A549 treated with Mapracorat at 1 μM for 4 hours (cell line): ENCODE measurements around the gene TP53RK. TPM values are rescaled to one million over a fixed set of nuclear protein-coding genes. Genes with fewer than 3 reads are reported as not detected.

ENCODE experiments used
- total RNA-seq: library from RNA; stranded (reverse); fragments of 200-300 nt; extraction: Qiagen RNA extraction; gene quantifications from 5 replicates; pipeline ENCODE4 v1.2.3, GENCODE V29; 2022

The TP53RK gene
- 12.3 to 14.5 TPM (median 12.8 TPM) in 5 replicates for total RNA-seq

DNA sequence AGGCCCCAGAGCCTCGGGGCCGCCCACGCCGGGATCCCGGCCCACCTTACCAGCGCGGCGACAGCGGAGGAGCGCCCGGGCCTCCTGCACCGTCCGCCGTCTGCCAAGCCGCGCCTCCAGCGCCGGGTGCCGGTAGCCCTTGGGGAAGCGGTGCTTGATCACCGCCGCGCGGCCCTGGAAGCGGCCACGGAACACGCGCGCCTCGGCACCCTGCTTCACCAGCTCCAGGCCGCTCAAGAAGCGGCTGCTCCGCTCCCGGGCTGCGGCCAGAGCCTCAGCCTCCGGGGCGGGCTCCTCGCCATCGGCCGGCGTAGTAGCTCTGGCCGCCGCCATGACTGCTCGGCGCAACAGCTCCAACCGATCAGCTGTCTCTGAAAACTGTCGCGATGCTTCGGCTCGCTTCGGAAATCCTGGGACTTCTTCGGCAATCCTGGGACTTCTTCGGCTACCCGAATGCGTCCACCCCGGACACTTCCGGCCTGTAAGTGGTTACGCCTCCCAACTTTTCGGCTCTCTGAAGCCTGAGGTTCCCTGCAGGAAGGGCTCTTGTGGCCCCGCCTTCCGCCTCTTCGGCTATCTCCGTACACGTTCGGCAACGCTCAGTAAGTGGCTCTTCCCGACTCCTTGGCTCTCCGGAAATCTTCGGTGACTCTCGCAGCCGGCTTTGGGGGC is at the start of gene TP53RK:
Gene TP53RK, minus strand, starts transcription at position 363 of the 672 bp plus-strand sequence. Its CDS starts 30 bp downstream, at position 333.

GRCh38 chr20:46709459-46710152 is 20.4 kb upstream of the TP53RK start, which contains the start of gene SLC2A10:
TSS of gene SLC2A10 (plus strand) at chr20:46709649. CDS start at chr20:46709737, 88 bp downstream.

DNA sequence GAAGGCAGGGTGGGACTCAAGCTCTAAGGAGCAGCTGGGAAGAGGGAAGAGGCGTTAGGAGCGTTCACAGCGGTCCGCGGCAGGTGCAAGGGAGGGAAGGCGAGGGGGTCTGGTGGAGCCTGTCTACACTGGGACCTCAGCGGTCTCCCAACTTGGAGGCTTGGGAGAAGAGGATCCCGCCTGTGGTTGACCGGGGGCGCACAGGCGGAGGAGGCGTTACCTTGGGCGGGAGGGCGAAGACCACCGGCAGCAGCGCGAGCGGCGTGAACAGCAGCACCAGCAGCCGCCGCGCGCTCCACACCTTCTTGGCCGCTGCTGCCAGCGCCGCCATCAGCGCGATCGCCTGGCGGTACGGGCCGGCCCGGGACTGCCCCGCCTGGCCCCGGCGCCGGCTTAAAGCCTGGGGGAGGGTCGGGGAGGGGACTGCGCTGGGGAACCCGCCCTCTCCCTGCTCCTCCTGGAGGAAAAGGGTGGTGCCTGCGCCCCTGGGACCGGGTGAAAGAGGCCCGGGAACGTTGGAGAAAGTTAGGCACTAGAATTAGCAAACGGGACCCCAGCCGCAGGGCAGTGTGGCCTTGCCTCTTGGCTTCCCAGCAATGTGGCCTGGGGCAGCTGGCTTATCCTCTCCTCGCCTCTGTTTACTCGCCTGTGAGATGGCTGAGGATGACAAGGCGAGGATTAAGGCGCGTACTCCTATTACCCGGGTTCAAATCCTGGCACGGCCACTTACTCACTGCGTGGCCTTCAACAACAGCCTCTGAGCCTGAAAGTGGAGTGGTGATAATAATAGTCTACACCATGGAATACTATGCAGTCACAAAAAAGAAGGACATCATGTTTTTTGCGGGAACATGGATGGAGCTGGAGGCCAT is 37.9 kb downstream of the TP53RK start, which contains the start of gene SLC13A3:
Gene SLC13A3, minus strand, starts transcription at position 369 of the 872 bp plus-strand sequence. Its CDS starts 38 bp downstream, at position 331.

Other genes with a start within 250 kb of the TP53RK start
- not detected in 5 replicates for gene ZNF334, start 175.9 kb downstream of the TP53RK start, total RNA-seq
- gene OCSTAMP, start 138.8 kb downstream of the TP53RK start, total RNA-seq = not detected in 5 replicates
- not detected in 5 replicates for gene SLC13A3, start 38.0 kb downstream of the TP53RK start, total RNA-seq
- not detected in 5 replicates for gene SLC2A10, start 20.2 kb upstream of the TP53RK start, total RNA-seq
- gene EYA2, start 205.4 kb upstream of the TP53RK start, total RNA-seq = 1.7 to 2.6 TPM (median 2.3 TPM) in 5 replicates